H9 (cell line): ENCODE data around the gene MRTFB. TPM values are rescaled to one million over a fixed set of nuclear protein-coding genes. Genes with fewer than 3 reads are reported as not detected.

ENCODE experiments used
- DNase-seq: peaks from one replicate; pipeline ENCODE4 v3.0.0-alpha.2; 2017
- H2AFZ ChIP-seq: one replicate; pipeline ENCODE4 v1.6.1; 2013; ENCODE audit warnings: mild to moderate bottlenecking, low read length, control low read depth, moderate library complexity
- H2AK5ac ChIP-seq: 2 replicates; pipeline ENCODE4 v1.6.1; 2013; ENCODE audit warnings: low read length, control low read depth, mixed read lengths; ENCODE audit not compliant: insufficient read length
- H2BK120ac ChIP-seq: one replicate; pipeline ENCODE4 v1.6.1; 2013; ENCODE audit warnings: low read depth, mild to moderate bottlenecking, low read length, control low read depth, inconsistent platforms; ENCODE audit not compliant: poor library complexity, severe bottlenecking
- H2BK12ac ChIP-seq: 2 replicates; pipeline ENCODE4 v1.6.1; 2013; ENCODE audit warnings: low read length, control low read depth, mixed read lengths, low read depth; ENCODE audit not compliant: insufficient read length
- H2BK15ac ChIP-seq: 2 replicates; pipeline ENCODE4 v1.6.1; 2013; ENCODE audit warnings: low read depth, low read length, control low read depth
- H2BK20ac ChIP-seq: one replicate; pipeline ENCODE4 v1.6.1; 2013; ENCODE audit warnings: low read depth, mild to moderate bottlenecking, low read length, control low read depth, inconsistent platforms; ENCODE audit not compliant: poor library complexity, severe bottlenecking
- H2BK5ac ChIP-seq: 2 replicates; pipeline ENCODE4 v1.6.1; 2013; ENCODE audit warnings: low read length, control low read depth, mixed read lengths; ENCODE audit not compliant: insufficient read length
- H3K14ac ChIP-seq: 2 replicates; pipeline ENCODE4 v1.6.1; 2013; ENCODE audit warnings: low read length, control low read depth; ENCODE audit not compliant: insufficient read depth
- H3K18ac ChIP-seq: 2 replicates; pipeline ENCODE4 v1.6.1; 2013; ENCODE audit warnings: low read depth, mild to moderate bottlenecking, mixed read lengths, low read length, control low read depth; ENCODE audit not compliant: insufficient read length
- H3K23ac ChIP-seq: 2 replicates; pipeline ENCODE4 v1.6.1; 2013; ENCODE audit warnings: low read length, control low read depth, mixed read lengths, low read depth; ENCODE audit not compliant: insufficient read length
- H3K23me2 ChIP-seq: 2 replicates; pipeline ENCODE4 v1.6.1; 2013; ENCODE audit warnings: low read depth, mild to moderate bottlenecking, mixed read lengths, low read length, control low read depth; ENCODE audit not compliant: insufficient read length, poor library complexity, severe bottlenecking
- H3K27ac ChIP-seq: 2 replicates; pipeline ENCODE4 v1.5.1; 2013; ENCODE audit warnings: low read length, control low read depth, mixed read lengths, low read depth; ENCODE audit not compliant: insufficient read length
- H3K27me3 ChIP-seq: 2 replicates; pipeline ENCODE4 v1.6.1; 2013; ENCODE audit warnings: low read length, control low read depth, inconsistent platforms; ENCODE audit not compliant: insufficient read depth
- H3K4ac ChIP-seq: 2 replicates; pipeline ENCODE4 v1.6.1; 2013; ENCODE audit warnings: low read depth, mild to moderate bottlenecking, control low read depth, inconsistent platforms, low read length, moderate library complexity
- H3K4me1 ChIP-seq: 2 replicates; pipeline ENCODE4 v1.6.1; 2013; ENCODE audit warnings: low read length, control low read depth, inconsistent platforms; ENCODE audit not compliant: insufficient read depth
- H3K4me2 ChIP-seq: 2 replicates; pipeline ENCODE4 v1.6.1; 2013; ENCODE audit warnings: low read length, control low read depth, mixed read lengths; ENCODE audit not compliant: insufficient read length, insufficient read depth
- H3K56ac ChIP-seq: 2 replicates; pipeline ENCODE4 v1.6.1; 2013; ENCODE audit warnings: low read depth, mild to moderate bottlenecking, mixed read lengths, low read length, control low read depth; ENCODE audit not compliant: insufficient read length
- H3K79me1 ChIP-seq: 2 replicates; pipeline ENCODE4 v1.6.1; 2013; ENCODE audit warnings: low read depth, mild to moderate bottlenecking, moderate library complexity, low read length, control low read depth, inconsistent platforms; ENCODE audit not compliant: insufficient read depth, poor library complexity, severe bottlenecking
- H3K79me2 ChIP-seq: 2 replicates; pipeline ENCODE4 v1.6.1; 2013; ENCODE audit warnings: low read length, control low read depth, inconsistent platforms; ENCODE audit not compliant: insufficient read depth
- H3K9ac ChIP-seq: 2 replicates; pipeline ENCODE4 v1.6.1; 2013; ENCODE audit warnings: low read length, control low read depth, mixed read lengths; ENCODE audit not compliant: insufficient read length; ENCODE audit errors: extremely low read depth
- H3K9me3 ChIP-seq: one replicate; pipeline ENCODE4 v1.6.1; 2013; ENCODE audit warnings: low read depth, low read length, inconsistent platforms; ENCODE audit not compliant: control insufficient read depth
- H3T11ph ChIP-seq: one replicate; pipeline ENCODE4 v1.6.1; 2013; ENCODE audit warnings: mild to moderate bottlenecking, low read length, control low read depth, inconsistent platforms
- H4K20me1 ChIP-seq: one replicate; pipeline ENCODE4 v1.6.1; 2013; ENCODE audit not compliant: control insufficient read depth, insufficient read length, insufficient read depth
- H4K5ac ChIP-seq: 2 replicates; pipeline ENCODE4 v1.6.1; 2013; ENCODE audit warnings: low read depth, mild to moderate bottlenecking, mixed read lengths, low read length, control low read depth; ENCODE audit not compliant: insufficient read length
- H4K8ac ChIP-seq: replicated peaks from 2 replicates; pipeline ENCODE4 v1.6.1; 2013; ENCODE audit warnings: low read length, control low read depth, mixed read lengths, low read depth; ENCODE audit not compliant: insufficient read length
- H4K91ac ChIP-seq: 2 replicates; pipeline ENCODE4 v1.6.1; 2013; ENCODE audit warnings: low read depth, mild to moderate bottlenecking, moderate library complexity, mixed read lengths, low read length, control low read depth; ENCODE audit not compliant: insufficient read length
- H3K27ac Mint-ChIP-seq, 3 experiments: 2 replicates in 2 of 3; 3 replicates in 1 of 3; pipeline ENCODE4 v1.8.0; 2020 to 2021; ENCODE audit warnings: mixed read lengths in 3 of 3, mild to moderate bottlenecking in 1 of 3, moderate library complexity in 1 of 3
- H3K27me3 Mint-ChIP-seq: 2 replicates; pipeline ENCODE4 v1.8.0; 2021; ENCODE audit warnings: low read depth, mild to moderate bottlenecking, moderate library complexity, mixed read lengths
- H3K36me3 Mint-ChIP-seq, 3 experiments: 2 replicates in 2 of 3; 3 replicates in 1 of 3; pipeline ENCODE4 v1.8.0; 2020 to 2021; ENCODE audit warnings: low read depth in 3 of 3, mixed read lengths in 3 of 3; ENCODE audit not compliant: insufficient read depth in 1 of 3
- H3K4me1 Mint-ChIP-seq, 2 experiments: 2 replicates each; pipeline ENCODE4 v1.8.0; 2020; ENCODE audit warnings: mixed read lengths in 2 of 2
- H3K4me3 Mint-ChIP-seq, 2 experiments: 2 replicates in 1 of 2; 3 replicates in 1 of 2; pipeline ENCODE4 v1.8.0; 2020 to 2021; ENCODE audit warnings: mild to moderate bottlenecking in 2 of 2, mixed read lengths in 2 of 2, moderate library complexity in 1 of 2
- H3K9me3 Mint-ChIP-seq, 2 experiments: 2 replicates in 1 of 2; 3 replicates in 1 of 2; pipeline ENCODE4 v1.8.0; 2020; ENCODE audit warnings: mild to moderate bottlenecking in 2 of 2, mixed read lengths in 2 of 2, moderate library complexity in 1 of 2
- WGBS: extraction: QIAGEN DNeasy Blood & Tissue Kit; methylation state at CpG from one replicate; pipeline ENCODE4 v1.1.7; 2013; ENCODE audit warnings: missing lambda C conversion rate, low lambda C conversion rate, mixed read lengths; ENCODE audit not compliant: insufficient read length; ENCODE audit errors: extremely low coverage; 5-methylcytosine and 5-hydroxymethylcytosine counted together
- total RNA-seq: library from RNA; stranded (reverse); gene quantifications from 2 replicates; pipeline ENCODE4 v1.2.1, GENCODE V29; 2021
- TF ChIP-seq, protein P1 (sequence below): fragments of 200-600 bp; sonication (generic); conservative IDR thresholded peaks from 3 replicates; pipeline ENCODE4 v1.8.0; 2021; ENCODE audit warnings: antibody characterized with exemption, mild to moderate bottlenecking

MRTFB gene
- total RNA-seq, 1 experiment from 2014 or later = 29.9 TPM

DNA sequence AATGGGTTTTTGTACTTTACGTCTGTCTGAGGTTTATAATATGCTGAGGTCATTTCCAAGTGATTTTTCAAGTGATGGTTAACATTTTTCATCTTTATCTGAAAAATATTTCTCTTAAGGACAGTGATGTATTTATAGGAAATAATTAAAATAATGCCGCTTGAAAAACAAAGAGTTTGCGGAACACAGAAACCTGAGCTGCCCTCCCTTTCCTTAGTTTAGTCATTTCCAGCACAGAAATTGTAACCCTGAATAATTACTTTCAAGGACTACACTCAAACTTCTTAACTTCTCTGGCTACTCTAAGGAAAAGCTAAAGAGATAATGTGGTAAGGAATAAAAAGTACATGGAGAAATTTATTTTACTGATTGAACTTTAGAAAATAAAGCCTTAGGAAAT is 54.6 kb downstream of the MRTFB start:
- no peak overlapping the region for H2AFZ ChIP-seq
- no peak overlapping the region for H3K4me2 ChIP-seq
- Mint-ChIP-seq H3K36me3 (peaks cover 0 to 5% (median 0%) of the 10 kb centered on the region in 3 experiments; a peak in 4 of 7 replicates), H3K9me3 (no peaks in the 10 kb centered on the region), H3K27me3 (no peaks in the 10 kb centered on the region), H3K27ac (no peak overlapping the region; a peak in 1 of 7 replicates), H3K4me1 (peaks cover 20 to 21% of the 10 kb centered on the region in 2 experiments), H3K4me3 (no peak overlapping the region)
- H3K27ac ChIP-seq = no peak overlapping the region
- H2BK12ac ChIP-seq = no peak overlapping the region
- no peak overlapping the region for H3K9ac ChIP-seq
- no peak overlapping the region for H2BK15ac ChIP-seq
- no peak overlapping the region for H3K23ac ChIP-seq
- no peaks in the 10 kb centered on the region for H3K27me3 ChIP-seq
- no peak overlapping the region for H2BK20ac ChIP-seq
- no peak overlapping the region for H4K8ac ChIP-seq
- H3K23me2 ChIP-seq = no peaks in the 10 kb centered on the region
- no peak overlapping the region for H3K14ac ChIP-seq
- H3K4ac ChIP-seq = no peak overlapping the region
- H3K18ac ChIP-seq = no peak overlapping the region
- H4K91ac ChIP-seq = no peak overlapping the region
- no peak overlapping the region for H3T11ph ChIP-seq
- TF ChIP-seq, protein P1, sequence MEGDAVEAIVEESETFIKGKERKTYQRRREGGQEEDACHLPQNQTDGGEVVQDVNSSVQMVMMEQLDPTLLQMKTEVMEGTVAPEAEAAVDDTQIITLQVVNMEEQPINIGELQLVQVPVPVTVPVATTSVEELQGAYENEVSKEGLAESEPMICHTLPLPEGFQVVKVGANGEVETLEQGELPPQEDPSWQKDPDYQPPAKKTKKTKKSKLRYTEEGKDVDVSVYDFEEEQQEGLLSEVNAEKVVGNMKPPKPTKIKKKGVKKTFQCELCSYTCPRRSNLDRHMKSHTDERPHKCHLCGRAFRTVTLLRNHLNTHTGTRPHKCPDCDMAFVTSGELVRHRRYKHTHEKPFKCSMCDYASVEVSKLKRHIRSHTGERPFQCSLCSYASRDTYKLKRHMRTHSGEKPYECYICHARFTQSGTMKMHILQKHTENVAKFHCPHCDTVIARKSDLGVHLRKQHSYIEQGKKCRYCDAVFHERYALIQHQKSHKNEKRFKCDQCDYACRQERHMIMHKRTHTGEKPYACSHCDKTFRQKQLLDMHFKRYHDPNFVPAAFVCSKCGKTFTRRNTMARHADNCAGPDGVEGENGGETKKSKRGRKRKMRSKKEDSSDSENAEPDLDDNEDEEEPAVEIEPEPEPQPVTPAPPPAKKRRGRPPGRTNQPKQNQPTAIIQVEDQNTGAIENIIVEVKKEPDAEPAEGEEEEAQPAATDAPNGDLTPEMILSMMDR = no peak
- H2BK5ac ChIP-seq = no peak overlapping the region
- peaks cover 6% of the 10 kb centered on the region for H3K79me1 ChIP-seq
- no CpG with 5 or more reads among the region's 3 CpGs for WGBS
- H3K4me1 ChIP-seq = no peaks in the 10 kb centered on the region
- no peak overlapping the region for H2AK5ac ChIP-seq
- no peaks in the 10 kb centered on the region for H4K20me1 ChIP-seq
- H3K79me2 ChIP-seq = no peaks in the 10 kb centered on the region; the same call in 1 of the 2 replicates
- no peaks in the 10 kb centered on the region for H3K9me3 ChIP-seq
- no peak for DNase-seq
- no peak overlapping the region for H4K5ac ChIP-seq
- no peak overlapping the region for H3K56ac ChIP-seq
- no peak overlapping the region for H2BK120ac ChIP-seq
